LNCaP clone FGC (cell line): ENCODE measurements around the gene PHF19.
A peak's percentile ranks its signal among the peaks of the same experiment; 100 is the strongest.

Experiments
- DNase-seq: peaks from one replicate; pipeline ENCODE4 v3.0.0-alpha.2; 2011; ENCODE audit warnings: low read depth
- H3K4me3 ChIP-seq: 2 replicates; pipeline ENCODE4 v1.5.1; 2011; ENCODE audit warnings: mild to moderate bottlenecking, low read depth, low read length, control low read depth
- CTCF ChIP-seq: IDR thresholded peaks from 2 replicates; pipeline ENCODE4 v1.5.1; 2012; ENCODE audit warnings: mild to moderate bottlenecking; ENCODE audit not compliant: control insufficient read depth, insufficient read depth; ENCODE audit errors: extremely low read depth

Gene PHF19

GRCh38 chr9:120916991-120917880 is 40.2 kb upstream of the PHF19 start:
- no peak for TF ChIP-seq CTCF
- H3K4me3 ChIP-seq: no peak overlapping the region
- DNase-seq: no peak

GRCh38 chr9:120916588-120916987 is 39.6 kb upstream of the PHF19 start:
- no peak overlapping the region for H3K4me3 ChIP-seq
- peak; percentile 30 for TF ChIP-seq CTCF
- peak; percentile 83 for DNase-seq

GRCh38 chr9:120915854-120916470 is 39.0 kb upstream of the PHF19 start:
- DNase-seq: no peak
- no peak for TF ChIP-seq CTCF
- no peak overlapping the region for H3K4me3 ChIP-seq

GRCh38 chr9:120914953-120915352 is 38.0 kb upstream of the PHF19 start:
- no peak overlapping the region for H3K4me3 ChIP-seq
- DNase-seq: no peak
- TF ChIP-seq CTCF: no peak

- no peak overlapping the region for H3K4me3 ChIP-seq
- DNase-seq: no peak
- no peak for TF ChIP-seq CTCF
Measured at GRCh38 chr9:120914396-120914795, 37.4 kb upstream of the PHF19 start.

- DNase-seq: no peak
- no peak overlapping the region for H3K4me3 ChIP-seq
- TF ChIP-seq CTCF: no peak
Measured at GRCh38 chr9:120913647-120914264, 36.8 kb upstream of the PHF19 start.
